Measurements from ENCODE around the gene CANX. TPM values are rescaled to one million over a fixed set of nuclear protein-coding genes. Genes with fewer than 3 reads are reported as not detected.

Gene CANX
- total and polyA plus RNA-seq, 2 of the 13 experiments (the other 11 are each of a cell fraction or from before 2014, with no cell fraction given), result 477 to 680 TPM

- TF ChIP-seq, protein P1, sequence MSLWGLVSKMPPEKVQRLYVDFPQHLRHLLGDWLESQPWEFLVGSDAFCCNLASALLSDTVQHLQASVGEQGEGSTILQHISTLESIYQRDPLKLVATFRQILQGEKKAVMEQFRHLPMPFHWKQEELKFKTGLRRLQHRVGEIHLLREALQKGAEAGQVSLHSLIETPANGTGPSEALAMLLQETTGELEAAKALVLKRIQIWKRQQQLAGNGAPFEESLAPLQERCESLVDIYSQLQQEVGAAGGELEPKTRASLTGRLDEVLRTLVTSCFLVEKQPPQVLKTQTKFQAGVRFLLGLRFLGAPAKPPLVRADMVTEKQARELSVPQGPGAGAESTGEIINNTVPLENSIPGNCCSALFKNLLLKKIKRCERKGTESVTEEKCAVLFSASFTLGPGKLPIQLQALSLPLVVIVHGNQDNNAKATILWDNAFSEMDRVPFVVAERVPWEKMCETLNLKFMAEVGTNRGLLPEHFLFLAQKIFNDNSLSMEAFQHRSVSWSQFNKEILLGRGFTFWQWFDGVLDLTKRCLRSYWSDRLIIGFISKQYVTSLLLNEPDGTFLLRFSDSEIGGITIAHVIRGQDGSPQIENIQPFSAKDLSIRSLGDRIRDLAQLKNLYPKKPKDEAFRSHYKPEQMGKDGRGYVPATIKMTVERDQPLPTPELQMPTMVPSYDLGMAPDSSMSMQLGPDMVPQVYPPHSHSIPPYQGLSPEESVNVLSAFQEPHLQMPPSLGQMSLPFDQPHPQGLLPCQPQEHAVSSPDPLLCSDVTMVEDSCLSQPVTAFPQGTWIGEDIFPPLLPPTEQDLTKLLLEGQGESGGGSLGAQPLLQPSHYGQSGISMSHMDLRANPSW (CRISPR knock-in tag; IDR thresholded peaks at IDR 0.05; ENCODE audit: borderline replicate concordance), result no peak
- TF ChIP-seq MIER2 (CRISPR knock-in tag; IDR thresholded peaks at IDR 0.05), result no peak
- TF ChIP-seq RAD21 (CRISPR knock-in tag; IDR thresholded peaks at IDR 0.05), result no peak
Observed at GRCh38 chr5:179776411-179776938, 77.7 kb downstream of the CANX start (continued).

DNA sequence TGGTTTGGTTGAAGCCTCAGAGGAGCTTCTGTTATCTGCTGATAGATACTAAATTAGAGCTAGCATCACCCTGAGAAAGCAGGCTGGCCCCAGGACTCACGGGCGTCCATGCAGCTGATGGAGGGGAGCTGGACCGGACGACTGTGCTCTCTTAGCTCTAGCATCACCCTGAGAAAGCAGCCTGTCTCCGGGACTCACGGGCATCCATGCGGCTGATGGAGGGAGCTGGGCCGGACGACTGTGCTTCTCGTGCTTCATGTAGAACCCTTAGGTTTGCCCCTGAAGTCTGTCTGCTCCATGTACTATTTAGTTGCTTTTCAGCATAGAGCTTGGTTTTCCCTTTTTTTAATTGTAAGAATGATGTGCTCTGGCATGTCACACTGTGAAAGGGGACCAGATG is 78.7 kb downstream of the CANX start:
- FAIRE-seq (no peak), DNase-seq (ENCODE audit: low spot score) (no peak), ATAC-seq (no peak)
- H3K4me3 ChIP-seq (replicated peaks in 1 of 3; ENCODE audit: insufficient read depth in 1 of 3, low read depth in 2 of 3, low read length in 3 of 3), result no peak overlapping the region
- H3K4me2 ChIP-seq (ENCODE audit: low read depth, low read length), result no peak overlapping the region
- H4K20me1 ChIP-seq (ENCODE audit: insufficient read depth, low read length), result no peaks in the 10 kb centered on the region
- CTCF ChIA-PET (ENCODE audit: low intra/inter-chr PET ratio, low total read pairs), result no interaction called here
- no peak overlapping the region for H3K27ac ChIP-seq (ENCODE audit: extremely low read length, insufficient read depth, low read length)
- POLR2A ChIA-PET, result no interaction called here
- intact Hi-C loops (cut with micrococcal nuclease; ENCODE audit: unreplicated experiment), result no loop called here
- no peak overlapping the region for H2AFZ ChIP-seq (ENCODE audit: low read length)
- no peaks in the 10 kb centered on the region for H3K9me3 ChIP-seq (ENCODE audit: low read length)
- H3K4me1 ChIP-seq (ENCODE audit: insufficient read depth, low read length), result no peaks in the 10 kb centered on the region
- BruUV-seq (replicated peaks), result no TSS peak
- H3K27me3 ChIP-seq (ENCODE audit: control insufficient read depth in 1 of 2, insufficient read depth in 2 of 2, low read length in 2 of 2), result no peaks in the 10 kb centered on the region
- H3K36me3 ChIP-seq (replicated peaks in 1 of 2; ENCODE audit: control insufficient read depth in 1 of 2, insufficient read depth in 2 of 2, low read length in 2 of 2), result peaks cover 24 to 62% of the 10 kb centered on the region in 2 experiments
- H3K9ac ChIP-seq (ENCODE audit: insufficient read depth, low read depth, low read length), result no peak overlapping the region
- WGBS (ENCODE audit: low lambda C conversion rate), result 95% methylated on average over 6 of the region's 10 CpGs
- in situ Hi-C loops (cut with HindIII; ENCODE audit: extremely low pct_ligation_motif_present, low pct_unique_long_range_greater_than_20kb), result no loop called here
- H3K79me2 ChIP-seq (ENCODE audit: insufficient read depth, low read length), result no peaks in the 10 kb centered on the region
- TF ChIP-seq ZNF484 (CRISPR knock-in tag; IDR thresholded peaks at IDR 0.05; ENCODE audit: borderline replicate concordance, low read depth) (no peak), SIN3A (IDR thresholded peaks at IDR 0.05; ENCODE audit: borderline replicate concordance, low read depth, low read length) (no peak), IKZF1 (IDR thresholded peaks at IDR 0.05) (no peak), ZNF75D (CRISPR knock-in tag; IDR thresholded peaks at IDR 0.05; ENCODE audit: borderline replicate concordance) (no peak), YEATS4 (CRISPR knock-in tag; IDR thresholded peaks at IDR 0.05; ENCODE audit: borderline replicate concordance) (no peak), ZC3H4 (CRISPR knock-in tag; IDR thresholded peaks at IDR 0.05; ENCODE audit: borderline replicate concordance) (no peak), SKI (IDR thresholded peaks at IDR 0.05; ENCODE audit: partially characterized antibody) (no peak), JUNB (CRISPR knock-in tag; IDR thresholded peaks at IDR 0.05; ENCODE audit: borderline replicate concordance) (no peak), KDM1A (CRISPR knock-in tag; IDR thresholded peaks at IDR 0.05) (no peak), GATAD2A (CRISPR knock-in tag; IDR thresholded peaks at IDR 0.05) (no peak)
- TF ChIP-seq, protein P2, sequence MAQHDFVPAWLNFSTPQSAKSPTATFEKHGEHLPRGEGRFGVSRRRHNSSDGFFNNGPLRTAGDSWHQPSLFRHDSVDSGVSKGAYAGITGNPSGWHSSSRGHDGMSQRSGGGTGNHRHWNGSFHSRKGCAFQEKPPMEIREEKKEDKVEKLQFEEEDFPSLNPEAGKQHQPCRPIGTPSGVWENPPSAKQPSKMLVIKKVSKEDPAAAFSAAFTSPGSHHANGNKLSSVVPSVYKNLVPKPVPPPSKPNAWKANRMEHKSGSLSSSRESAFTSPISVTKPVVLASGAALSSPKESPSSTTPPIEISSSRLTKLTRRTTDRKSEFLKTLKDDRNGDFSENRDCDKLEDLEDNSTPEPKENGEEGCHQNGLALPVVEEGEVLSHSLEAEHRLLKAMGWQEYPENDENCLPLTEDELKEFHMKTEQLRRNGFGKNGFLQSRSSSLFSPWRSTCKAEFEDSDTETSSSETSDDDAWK (CRISPR knock-in tag; IDR thresholded peaks at IDR 0.05), result no peak
- TF ChIP-seq, protein P3, sequence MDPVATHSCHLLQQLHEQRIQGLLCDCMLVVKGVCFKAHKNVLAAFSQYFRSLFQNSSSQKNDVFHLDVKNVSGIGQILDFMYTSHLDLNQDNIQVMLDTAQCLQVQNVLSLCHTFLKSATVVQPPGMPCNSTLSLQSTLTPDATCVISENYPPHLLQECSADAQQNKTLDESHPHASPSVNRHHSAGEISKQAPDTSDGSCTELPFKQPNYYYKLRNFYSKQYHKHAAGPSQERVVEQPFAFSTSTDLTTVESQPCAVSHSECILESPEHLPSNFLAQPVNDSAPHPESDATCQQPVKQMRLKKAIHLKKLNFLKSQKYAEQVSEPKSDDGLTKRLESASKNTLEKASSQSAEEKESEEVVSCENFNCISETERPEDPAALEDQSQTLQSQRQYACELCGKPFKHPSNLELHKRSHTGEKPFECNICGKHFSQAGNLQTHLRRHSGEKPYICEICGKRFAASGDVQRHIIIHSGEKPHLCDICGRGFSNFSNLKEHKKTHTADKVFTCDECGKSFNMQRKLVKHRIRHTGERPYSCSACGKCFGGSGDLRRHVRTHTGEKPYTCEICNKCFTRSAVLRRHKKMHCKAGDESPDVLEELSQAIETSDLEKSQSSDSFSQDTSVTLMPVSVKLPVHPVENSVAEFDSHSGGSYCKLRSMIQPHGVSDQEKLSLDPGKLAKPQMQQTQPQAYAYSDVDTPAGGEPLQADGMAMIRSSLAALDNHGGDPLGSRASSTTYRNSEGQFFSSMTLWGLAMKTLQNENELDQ (CRISPR knock-in tag; IDR thresholded peaks at IDR 0.05; ENCODE audit: borderline replicate concordance), result no peak

Measured in HepG2 (cell line).